HG02973 (cell line): ENCODE measurements around the gene NLGN3.

ENCODE experiments used
- ATAC-seq: cut with Tn5 transposase; IDR thresholded peaks from one replicate; pipeline ENCODE4 v1.9.1; 2021; ENCODE audit warnings: moderate library complexity; ENCODE audit not compliant: unreplicated experiment

NLGN3 gene

DNA sequence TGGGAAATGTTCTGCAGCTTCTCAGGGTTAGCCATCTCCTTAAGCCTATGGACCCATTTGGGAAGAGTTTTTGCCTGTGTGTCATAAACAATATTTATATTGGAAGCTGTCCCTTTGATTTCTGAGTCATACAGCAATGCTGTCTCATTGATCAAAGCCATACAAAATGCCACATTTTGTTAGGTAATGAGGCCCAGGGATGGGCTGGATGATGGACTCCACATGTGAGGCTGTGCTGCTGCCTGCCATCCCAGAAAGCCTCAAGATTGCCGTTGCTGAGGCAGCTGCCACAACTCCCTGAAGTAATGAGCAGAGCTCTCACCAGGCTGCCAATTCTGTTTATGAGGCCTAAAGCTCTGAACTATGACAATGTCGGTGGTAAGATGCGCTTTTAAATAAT lies 66.2 kb downstream of the NLGN3 start:
- ATAC-seq = no peak

DNA sequence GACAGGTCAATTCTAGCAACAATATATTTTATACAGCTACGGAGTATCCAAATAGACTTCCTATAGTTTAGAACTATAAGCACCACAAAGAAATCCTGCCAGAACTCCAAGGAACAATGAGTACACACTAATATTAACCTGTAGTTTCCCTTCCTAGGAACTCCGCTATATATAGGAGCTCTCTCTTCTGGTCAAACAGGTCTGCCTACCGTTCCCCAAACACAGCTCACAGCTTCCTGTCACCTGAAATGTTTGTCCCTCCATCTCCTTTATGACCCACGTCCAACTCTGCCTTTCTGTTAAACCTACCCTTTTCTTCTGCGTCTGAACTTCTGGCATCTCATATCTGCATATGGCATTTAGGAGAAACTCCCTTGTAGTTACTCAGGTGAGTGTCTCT lies 67.9 kb downstream of the NLGN3 start:
- no peak for ATAC-seq

DNA sequence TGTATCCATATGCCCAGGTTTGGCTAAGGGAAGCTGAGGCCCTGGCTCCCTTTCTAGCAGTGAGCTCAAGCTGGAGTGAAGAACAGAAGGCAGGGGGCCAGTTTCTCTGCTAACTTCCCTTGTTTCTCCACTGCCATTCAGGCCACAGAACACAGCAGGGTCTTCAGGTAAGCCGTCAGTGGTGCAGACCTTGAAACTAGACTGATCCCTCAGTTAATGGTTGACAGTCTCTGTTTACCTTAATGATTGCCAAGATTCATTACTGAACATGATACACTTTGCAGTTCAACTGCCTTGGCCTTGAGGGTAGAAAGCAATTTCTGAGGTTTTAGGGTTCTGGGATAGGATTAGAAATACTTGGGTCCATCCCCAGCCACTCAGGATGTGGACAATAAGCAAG lies 69.5 kb downstream of the NLGN3 start:
- no peak for ATAC-seq

DNA sequence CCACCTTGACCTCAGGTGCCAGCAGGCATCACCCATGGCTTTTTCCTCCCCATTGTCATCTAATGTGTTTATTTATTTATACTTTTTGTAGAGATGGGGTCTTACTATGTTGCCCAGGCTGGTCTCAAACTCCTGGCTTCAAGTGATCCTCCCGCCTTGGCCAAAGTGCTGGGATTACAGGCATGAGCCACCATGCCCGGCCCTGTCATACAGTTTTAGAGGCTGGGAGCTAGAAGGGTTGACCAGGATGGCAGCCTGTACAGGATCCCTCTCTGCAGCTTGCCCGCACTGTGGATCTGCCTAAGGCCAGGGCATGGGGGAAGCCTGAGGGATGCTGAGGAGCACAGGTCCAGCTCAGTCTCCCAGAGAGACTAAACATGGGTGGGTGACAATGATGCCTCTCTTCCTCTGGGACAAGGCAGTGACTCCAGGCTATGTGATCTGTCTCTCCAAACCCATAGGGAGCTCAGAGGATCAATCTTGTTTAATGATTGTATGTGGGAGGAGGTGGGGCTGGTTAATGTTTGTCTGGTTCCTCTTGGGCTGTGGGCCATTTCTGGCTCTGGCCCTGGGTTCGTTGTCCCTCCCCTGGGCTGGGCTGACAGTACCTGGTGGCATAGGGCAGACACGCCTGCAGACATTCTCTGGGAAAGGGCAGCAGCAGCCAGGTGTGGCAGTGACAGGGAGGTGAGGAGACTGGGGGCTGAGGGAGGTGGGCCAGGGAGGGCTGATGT lies 70.1 kb downstream of the NLGN3 start:
- no peak for ATAC-seq

DNA sequence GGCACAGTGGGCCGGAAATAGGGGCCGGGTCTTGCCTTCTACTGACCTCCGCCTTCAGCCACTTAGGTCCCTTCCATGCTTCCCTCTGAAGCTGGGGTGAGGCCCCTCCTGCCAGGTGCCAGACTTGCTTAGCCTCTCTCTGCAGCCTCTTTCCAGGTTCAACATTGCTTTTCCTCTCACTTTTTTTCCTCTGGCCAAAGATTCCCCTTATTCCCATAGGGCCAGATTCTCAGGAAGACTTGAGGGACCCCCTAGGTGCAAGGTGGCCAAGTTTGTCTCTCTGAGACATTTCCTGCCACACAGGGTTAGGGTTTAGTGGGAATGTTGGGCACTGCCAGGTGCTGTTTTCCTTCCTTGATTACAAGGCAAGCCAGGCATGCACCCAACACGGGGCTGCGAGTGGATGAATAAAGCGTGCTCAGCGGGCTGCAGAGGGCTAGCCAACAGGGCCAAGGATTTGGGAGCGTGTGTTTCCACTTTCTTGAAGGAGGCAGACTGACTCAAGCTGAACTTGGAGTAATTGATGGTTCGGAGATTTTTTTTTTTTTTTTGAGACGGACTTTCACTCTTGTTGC lies 70.8 kb downstream of the NLGN3 start:
- ATAC-seq = no peak

DNA sequence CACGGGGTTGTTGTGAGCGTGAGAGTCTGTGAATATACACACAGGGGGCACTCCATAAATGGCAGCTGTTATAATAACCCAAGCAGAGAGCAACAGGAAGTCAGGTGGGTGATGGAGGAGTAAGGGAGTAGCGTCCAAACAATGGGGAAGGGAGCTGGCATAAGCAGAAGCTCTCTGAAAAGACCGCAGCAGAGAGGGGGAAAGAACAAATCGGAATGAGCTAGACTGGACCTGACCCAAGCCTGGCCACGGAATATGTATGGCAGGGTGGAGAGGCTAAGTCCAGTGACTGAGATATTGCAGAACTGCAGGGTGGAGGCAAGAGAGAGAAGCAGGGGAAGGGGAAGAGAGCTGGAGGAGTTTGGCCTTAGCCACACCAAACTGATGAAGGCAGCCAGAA lies 71.8 kb downstream of the NLGN3 start:
- no peak for ATAC-seq

DNA sequence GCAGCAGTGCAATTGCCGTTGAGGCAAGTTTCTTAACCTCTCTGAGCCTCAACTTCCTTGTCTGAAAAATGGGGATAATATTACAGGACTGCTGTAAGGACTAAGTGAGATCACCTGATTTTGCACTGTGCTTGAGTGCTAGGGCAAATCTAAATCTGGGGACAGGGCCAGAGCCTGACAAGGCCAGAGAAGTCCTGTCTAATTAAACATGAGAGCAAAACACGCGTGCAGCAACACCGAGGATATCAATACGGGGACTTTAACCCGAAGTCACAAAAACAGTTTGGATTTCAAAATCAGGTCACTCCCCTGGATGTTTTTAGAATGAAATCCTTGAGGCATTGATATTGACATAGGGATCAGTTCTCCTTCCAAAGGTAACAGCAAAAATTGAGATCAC lies 72.7 kb downstream of the NLGN3 start:
- ATAC-seq = no peak
